DOHH2 (cell line): Measurements from ENCODE around the gene SHANK2.
A peak's percentile ranks its signal among the peaks of the same experiment; 100 is the strongest.

Source experiments
- CTCF ChIP-seq: fragments of 200-600 bp; sonication (generic); IDR thresholded peaks from one replicate; pipeline ENCODE4 v1.5.1; 2014; ENCODE audit warnings: antibody characterized with exemption, mild to moderate bottlenecking, low read depth, low read length; ENCODE audit not compliant: poor library complexity, severe bottlenecking
- EZH2phosphoT487 ChIP-seq: fragments of 200-600 bp; sonication (generic); IDR thresholded peaks from 2 replicates; pipeline ENCODE4 v1.6.1; 2017; ENCODE audit warnings: borderline replicate concordance, mild to moderate bottlenecking, antibody characterized with exemption, low read length, moderate library complexity, mixed read lengths

GRCh38 chr11:71250523-71251150 lies 1.7 kb downstream of the SHANK2 start:
- TF ChIP-seq CTCF (no peak), EZH2phosphoT487 (peak; percentile 87)
